Fibroblast of upper back skin (primary cell): ENCODE results near the gene CCDC187.
A peak's percentile ranks its signal among the peaks of the same experiment; 100 is the strongest.

Experiments used
- DNase-seq: peaks from one replicate; pipeline ENCODE4 v3.0.0-alpha.2; 2013

CCDC187 gene

GRCh38 chr9:136203408-136204144 is 100.3 kb downstream of the CCDC187 start:
- DNase-seq, result no peak

- no peak for DNase-seq
Measured at GRCh38 chr9:136202454-136203407, 101.2 kb downstream of the CCDC187 start.

- peak; percentile 8 for DNase-seq
Measured at GRCh38 chr9:136201609-136202453, 102.1 kb downstream of the CCDC187 start.

GRCh38 chr9:136201174-136201573 is 102.7 kb downstream of the CCDC187 start:
- no peak for DNase-seq

GRCh38 chr9:136200424-136200823 is 103.5 kb downstream of the CCDC187 start:
- no peak for DNase-seq
